Measurements from ENCODE around the gene TAF8.

Gene TAF8

DNA sequence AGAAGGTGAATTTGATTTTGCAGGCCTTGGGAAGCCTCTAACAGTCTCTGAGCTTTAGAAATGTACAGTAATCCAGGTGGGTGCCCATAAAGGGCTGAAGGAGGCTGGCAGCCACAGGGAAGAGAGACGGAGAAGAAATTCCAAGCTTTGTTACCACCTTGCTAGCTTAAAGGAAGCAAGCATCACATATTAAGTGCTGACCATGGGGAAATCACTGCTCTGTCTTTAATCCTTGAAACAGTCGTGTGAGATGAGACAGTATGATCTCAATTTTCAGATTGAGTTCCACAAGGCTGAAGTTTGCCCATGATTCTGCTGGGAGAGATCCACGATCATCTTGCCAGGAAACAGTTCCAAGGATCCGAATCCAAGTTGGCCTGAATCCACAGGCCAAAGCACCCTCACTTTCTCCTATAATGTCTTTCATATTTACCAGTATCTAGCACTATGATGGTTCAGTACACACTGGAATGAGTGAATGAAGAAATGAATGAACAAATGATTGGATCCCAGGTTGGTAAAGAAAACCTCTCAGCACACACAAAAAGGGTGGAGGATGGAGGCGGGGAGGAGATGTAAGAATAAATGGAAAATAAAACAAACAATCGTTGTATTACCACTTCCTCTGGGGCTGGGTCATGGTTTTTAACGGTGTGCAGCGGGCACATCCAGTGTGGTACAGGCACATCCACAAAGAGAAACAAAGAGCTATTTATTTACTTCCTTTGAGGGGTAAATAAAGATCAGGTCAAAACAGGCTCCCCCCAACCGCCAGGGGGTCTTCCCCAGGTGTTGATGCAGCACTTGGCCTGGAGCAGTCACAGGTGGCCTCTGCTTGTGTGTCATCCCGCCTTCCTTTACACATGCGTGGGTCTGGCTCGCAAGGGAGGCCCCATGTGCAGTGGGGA lies 28.2 kb upstream of the TAF8 start:
- H3F3A ChIP-seq (ENCODE audit: insufficient read depth, low read length) = no peaks in the 10 kb centered on the region
- H3K79me2 ChIP-seq (ENCODE audit: insufficient read depth, low read length) = no peaks in the 10 kb centered on the region
- TF ChIP-seq EZH2 (IDR thresholded peaks at IDR 0.05; ENCODE audit: borderline replicate concordance, low read length) = no peak
- TF ChIP-seq, protein P1, sequence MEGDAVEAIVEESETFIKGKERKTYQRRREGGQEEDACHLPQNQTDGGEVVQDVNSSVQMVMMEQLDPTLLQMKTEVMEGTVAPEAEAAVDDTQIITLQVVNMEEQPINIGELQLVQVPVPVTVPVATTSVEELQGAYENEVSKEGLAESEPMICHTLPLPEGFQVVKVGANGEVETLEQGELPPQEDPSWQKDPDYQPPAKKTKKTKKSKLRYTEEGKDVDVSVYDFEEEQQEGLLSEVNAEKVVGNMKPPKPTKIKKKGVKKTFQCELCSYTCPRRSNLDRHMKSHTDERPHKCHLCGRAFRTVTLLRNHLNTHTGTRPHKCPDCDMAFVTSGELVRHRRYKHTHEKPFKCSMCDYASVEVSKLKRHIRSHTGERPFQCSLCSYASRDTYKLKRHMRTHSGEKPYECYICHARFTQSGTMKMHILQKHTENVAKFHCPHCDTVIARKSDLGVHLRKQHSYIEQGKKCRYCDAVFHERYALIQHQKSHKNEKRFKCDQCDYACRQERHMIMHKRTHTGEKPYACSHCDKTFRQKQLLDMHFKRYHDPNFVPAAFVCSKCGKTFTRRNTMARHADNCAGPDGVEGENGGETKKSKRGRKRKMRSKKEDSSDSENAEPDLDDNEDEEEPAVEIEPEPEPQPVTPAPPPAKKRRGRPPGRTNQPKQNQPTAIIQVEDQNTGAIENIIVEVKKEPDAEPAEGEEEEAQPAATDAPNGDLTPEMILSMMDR (IDR thresholded peaks at IDR 0.05; ENCODE audit: low read length) = peak; percentile 6; the same call in 1 of the 2 replicates
- no peaks in the 10 kb centered on the region; the same call in 1 of the 2 replicates for H3K9me3 ChIP-seq (ENCODE audit: low read length)
- H3K27me3 ChIP-seq (ENCODE audit: insufficient read depth, low read length) = no peaks in the 10 kb centered on the region
- H3K4me3 ChIP-seq (ENCODE audit: low read depth, low read length, poor library complexity, severe bottlenecking) = no peak overlapping the region
- H4K20me1 ChIP-seq (ENCODE audit: insufficient read depth, low read length) = no peaks in the 10 kb centered on the region
- no peaks in the 10 kb centered on the region for H3K36me3 ChIP-seq (ENCODE audit: insufficient read depth, low read length)
- no peaks in the 10 kb centered on the region for H3K9me2 ChIP-seq (ENCODE audit: low read depth, low read length)
- H3K4me1 ChIP-seq (ENCODE audit: insufficient read depth, low read length, severe bottlenecking) = peaks cover 49% of the 10 kb centered on the region
- peak overlapping the region; percentile 32 for H3K9ac ChIP-seq (ENCODE audit: low read length)
- H2AFZ ChIP-seq (ENCODE audit: low read length) = peak overlapping the region; percentile 90; the same call in 1 of the 2 replicates
- H3K4me2 ChIP-seq (ENCODE audit: low read length) = peak overlapping the region; percentile 41
- H3K27ac ChIP-seq (ENCODE audit: low read depth, low read length, poor library complexity, severe bottlenecking) = peak overlapping the region; percentile 78

DNA sequence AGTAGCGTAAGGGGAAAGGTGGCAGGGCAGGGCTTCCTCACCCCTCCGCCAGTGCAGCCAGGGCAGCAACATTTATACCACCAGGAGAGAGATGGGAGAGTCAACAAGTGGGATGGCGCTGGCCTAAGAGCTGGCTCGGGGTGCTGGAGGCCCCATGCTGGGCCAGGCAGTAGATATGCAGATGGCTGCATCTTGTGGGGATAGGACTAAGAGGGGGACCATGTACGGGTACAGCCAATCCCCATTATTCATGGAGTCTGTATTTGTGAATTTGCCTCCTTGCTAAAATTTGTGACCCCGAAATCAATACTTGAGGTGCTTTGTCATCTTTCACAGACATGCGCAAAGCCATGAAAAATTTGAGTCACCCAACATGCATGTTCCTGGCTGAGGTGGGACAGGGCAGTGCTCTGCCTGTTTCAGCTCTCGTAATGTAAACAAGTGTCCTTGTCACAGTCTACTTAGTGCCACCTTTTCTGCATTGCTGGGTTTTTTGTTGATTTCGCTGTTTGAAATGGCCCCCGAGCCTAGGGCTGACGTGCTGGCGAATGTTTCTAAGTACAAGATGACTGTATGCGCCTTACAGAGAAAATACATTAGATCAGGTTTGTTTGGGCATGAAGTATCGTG lies 27.5 kb upstream of the TAF8 start:
- H3K9me3 ChIP-seq (ENCODE audit: low read length) = no peaks in the 10 kb centered on the region; the same call in 1 of the 2 replicates
- peak overlapping the region; percentile 78 for H3K27ac ChIP-seq (ENCODE audit: low read depth, low read length, poor library complexity, severe bottlenecking)
- peaks cover 49% of the 10 kb centered on the region for H3K4me1 ChIP-seq (ENCODE audit: insufficient read depth, low read length, severe bottlenecking)
- no peaks in the 10 kb centered on the region for H3K27me3 ChIP-seq (ENCODE audit: insufficient read depth, low read length)
- H4K20me1 ChIP-seq (ENCODE audit: insufficient read depth, low read length) = no peaks in the 10 kb centered on the region
- H3F3A ChIP-seq (ENCODE audit: insufficient read depth, low read length) = no peaks in the 10 kb centered on the region
- H3K4me2 ChIP-seq (ENCODE audit: low read length) = peak overlapping the region; percentile 41
- H3K79me2 ChIP-seq (ENCODE audit: insufficient read depth, low read length) = no peaks in the 10 kb centered on the region
- peak overlapping the region; percentile 90; the same call in 1 of the 2 replicates for H2AFZ ChIP-seq (ENCODE audit: low read length)
- TF ChIP-seq EZH2 (IDR thresholded peaks at IDR 0.05; ENCODE audit: borderline replicate concordance, low read length) = no peak
- TF ChIP-seq, protein P1 (IDR thresholded peaks at IDR 0.05; ENCODE audit: low read length) = no peak; the same call in 1 of the 2 replicates
- H3K36me3 ChIP-seq (ENCODE audit: insufficient read depth, low read length) = no peaks in the 10 kb centered on the region
- no peaks in the 10 kb centered on the region for H3K9me2 ChIP-seq (ENCODE audit: low read depth, low read length)
- peak overlapping the region; percentile 32 for H3K9ac ChIP-seq (ENCODE audit: low read length)
- no peak overlapping the region for H3K4me3 ChIP-seq (ENCODE audit: low read depth, low read length, poor library complexity, severe bottlenecking)

DNA sequence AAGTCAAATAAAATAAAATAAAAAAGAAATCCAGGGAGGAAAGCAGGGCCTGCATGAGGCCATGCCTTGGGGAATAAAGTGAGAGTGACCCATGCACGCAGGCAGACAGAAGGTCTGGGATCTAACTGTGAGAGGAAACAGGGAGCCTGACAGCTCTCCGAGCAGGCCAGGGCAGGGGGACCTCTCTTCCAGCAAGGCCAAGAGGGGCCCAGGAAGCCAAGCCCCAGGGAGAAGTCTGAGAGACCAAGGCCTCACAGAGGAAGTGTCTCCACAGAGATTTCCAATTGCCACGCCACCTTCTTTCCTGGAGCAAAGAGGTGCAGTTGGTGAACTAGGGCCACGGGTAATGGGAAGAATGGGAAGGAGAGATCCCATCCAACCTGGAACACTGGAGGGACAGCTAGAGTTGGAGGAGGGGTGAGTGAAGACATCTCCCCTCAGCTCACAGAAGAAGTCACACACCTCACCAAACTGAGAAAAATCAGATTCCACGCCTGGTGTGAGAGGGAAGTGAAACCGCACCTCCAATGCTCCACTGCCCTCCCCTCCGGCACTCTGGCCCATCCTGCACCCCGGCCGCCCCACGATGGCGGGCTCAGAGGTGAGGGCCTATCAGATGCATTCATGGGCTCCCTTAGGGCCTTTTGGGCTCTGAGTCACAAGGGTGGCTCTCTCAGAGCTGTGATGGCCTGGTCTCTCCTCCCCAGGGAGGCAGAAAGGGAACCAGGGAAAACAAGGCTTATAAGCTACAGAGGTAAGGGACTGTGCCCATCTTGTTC lies 25.1 kb upstream of the TAF8 start:
- Histone ChIP-seq H3K27ac (ENCODE audit: low read depth, low read length, poor library complexity, severe bottlenecking) (peak overlapping the region; percentile 69), H3F3A (ENCODE audit: insufficient read depth, low read length) (no peaks in the 10 kb centered on the region), H3K4me1 (ENCODE audit: insufficient read depth, low read length, severe bottlenecking) (peaks cover 53% of the 10 kb centered on the region), H3K9ac (ENCODE audit: low read length) (no peak overlapping the region), H3K9me2 (ENCODE audit: low read depth, low read length) (no peaks in the 10 kb centered on the region), H3K36me3 (ENCODE audit: insufficient read depth, low read length) (no peaks in the 10 kb centered on the region), H3K9me3 (ENCODE audit: low read length) (no peaks in the 10 kb centered on the region; the same call in 1 of the 2 replicates), H3K79me2 (ENCODE audit: insufficient read depth, low read length) (no peaks in the 10 kb centered on the region), H3K4me3 (ENCODE audit: low read depth, low read length, poor library complexity, severe bottlenecking) (no peak overlapping the region), H2AFZ (ENCODE audit: low read length) (no peak overlapping the region), H3K27me3 (ENCODE audit: insufficient read depth, low read length) (no peaks in the 10 kb centered on the region), H3K4me2 (ENCODE audit: low read length) (peak overlapping the region; percentile 22; the same call in 1 of the 2 replicates), H4K20me1 (ENCODE audit: insufficient read depth, low read length) (no peaks in the 10 kb centered on the region)
- TF ChIP-seq EZH2 (IDR thresholded peaks at IDR 0.05; ENCODE audit: borderline replicate concordance, low read length) = no peak
- TF ChIP-seq, protein P1 (IDR thresholded peaks at IDR 0.05; ENCODE audit: low read length) = no peak

Data from OCI-LY1 (cell line).